HK-2 (cell line): ENCODE measurements around the gene ZNF516.
"Not testable (repeated sequence)": the region's sequence is repeated elsewhere in the genome, so short reads cannot be mapped to it uniquely, and the experiment has no call there.

Source experiments
- DNase-seq: peaks from one replicate; pipeline ENCODE4 v3.0.0-alpha.2; 2018; ENCODE audit not compliant: unreplicated experiment

Gene ZNF516

GRCh38 chr18:76490670-76491472 is 4.2 kb downstream of the ZNF516 start:
- no peak for DNase-seq

GRCh38 chr18:76490033-76490432 is 5.0 kb downstream of the ZNF516 start:
- no peak for DNase-seq

GRCh38 chr18:76489081-76489480 is 6.0 kb downstream of the ZNF516 start:
- DNase-seq = no peak

GRCh38 chr18:76488190-76488589 is 6.9 kb downstream of the ZNF516 start:
- no peak for DNase-seq

GRCh38 chr18:76487782-76488181 is 7.3 kb downstream of the ZNF516 start:
- DNase-seq = no peak

GRCh38 chr18:76487070-76487469 is 8.0 kb downstream of the ZNF516 start:
- no peak for DNase-seq

GRCh38 chr18:76486574-76486973 is 8.5 kb downstream of the ZNF516 start:
- DNase-seq = no peak

GRCh38 chr18:76486038-76486437 is 9.0 kb downstream of the ZNF516 start:
- no peak for DNase-seq

- DNase-seq = no peak
Measured at GRCh38 chr18:76484749-76485387, 10.2 kb downstream of the ZNF516 start.

GRCh38 chr18:76483780-76484179 is 11.3 kb downstream of the ZNF516 start:
- no peak for DNase-seq

- no peak for DNase-seq
Measured at GRCh38 chr18:76482971-76483691, 11.9 kb downstream of the ZNF516 start.

- no peak for DNase-seq
Measured at GRCh38 chr18:76482267-76482666, 12.8 kb downstream of the ZNF516 start.

- no peak for DNase-seq
Measured at GRCh38 chr18:76480913-76481312, 14.1 kb downstream of the ZNF516 start.

GRCh38 chr18:76479351-76480238 is 15.4 kb downstream of the ZNF516 start:
- no peak for DNase-seq

GRCh38 chr18:76476665-76477561 is 18.1 kb downstream of the ZNF516 start:
- no peak for DNase-seq

GRCh38 chr18:76475450-76476194 is 19.4 kb downstream of the ZNF516 start:
- no peak for DNase-seq

- DNase-seq = no peak
Measured at GRCh38 chr18:76474824-76475223, 20.2 kb downstream of the ZNF516 start.

- not testable (repeated sequence) for DNase-seq
Measured at GRCh38 chr18:76473521-76473920, 21.5 kb downstream of the ZNF516 start.

- no peak for DNase-seq
Measured at GRCh38 chr18:76472829-76473228, 22.2 kb downstream of the ZNF516 start.

GRCh38 chr18:76471593-76471992 is 23.4 kb downstream of the ZNF516 start:
- no peak for DNase-seq
